Right lobe of liver (tissue), 6 donors: ENCODE measurements around the gene CCDC186. TPM values are rescaled to one million over a fixed set of nuclear protein-coding genes. Genes with fewer than 3 reads are reported as not detected.

Source experiments
- ATAC-seq, 4 donors: fragments of 200-7000 bp; cut with Tn5 transposase; one replicate each; pipeline ENCODE4 v1.9.1; 2020; ENCODE audit warnings: mild to moderate bottlenecking in 4 of 4, moderate library complexity in 4 of 4
- DNase-seq, 3 donors: peaks; one replicate each; pipeline ENCODE4 v3.0.0-alpha.2; 2020
- H3K27ac ChIP-seq, 3 donors: fragments of 200-600 bp; one replicate each; pipeline ENCODE4 v1.8.0; 2022
- H3K27me3 ChIP-seq, 2 donors: fragments of 200-600 bp; one replicate each; pipeline ENCODE4 v1.8.0; 2022
- H3K36me3 ChIP-seq, 4 donors: fragments of 200-600 bp; sonication (generic) in 1 of 4; one replicate each; pipeline versions ENCODE4 v1.5.1 to v1.8.0; 2017 to 2022; ENCODE audit warnings: control low read depth in 1 of 4
- H3K4me1 ChIP-seq, 4 donors: fragments of 200-600 bp; sonication (generic) in 1 of 4; one replicate each; pipeline versions ENCODE4 v1.5.1 to v1.8.0; 2017 to 2022; ENCODE audit warnings: control low read depth in 1 of 4
- H3K4me3 ChIP-seq, 3 donors: fragments of 200-600 bp; one replicate each; pipeline ENCODE4 v1.8.0; 2022
- H3K9me3 ChIP-seq, 4 donors: fragments of 200-600 bp; sonication (generic) in 1 of 4; one replicate each; pipeline versions ENCODE4 v1.5.1 to v1.8.0; 2017 to 2022; ENCODE audit warnings: control low read depth in 1 of 4
- CTCF ChIP-seq, 4 donors: fragments of 200-600 bp in 3 of 4; fragments of 450-650 bp in 1 of 4; IDR thresholded peaks; one replicate each; pipeline versions ENCODE4 v1.5.1 to v1.8.0; 2016 to 2022; ENCODE audit warnings: antibody characterized with exemption in 4 of 4, mild to moderate bottlenecking in 2 of 4
- POLR2A ChIP-seq: fragments of 450-650 bp; IDR thresholded peaks from one replicate; pipeline ENCODE4 v1.6.1; 2017; ENCODE audit warnings: antibody characterized with exemption, mild to moderate bottlenecking
- WGBS: methylation state at CpG from one replicate; pipeline ENCODE4 v1.1.6; 2018; ENCODE audit warnings: low coverage, low lambda C conversion rate; ENCODE audit not compliant: insufficient coverage; ENCODE audit errors: missing lambda C conversion rate; 5-methylcytosine and 5-hydroxymethylcytosine counted together
- intact Hi-C, 2 donors: fragments of 100-400 bp; cut with DNase I; formaldehyde crosslinking; loops; one replicate each; pipeline versions ENCODE4 v1.11.2 to v1.14.1; 2022
- total RNA-seq, 6 experiments: library from RNA; depleted of rRNA in 2 of 6; stranded (reverse); fragments of >200 nt in 2 of 6; fragmentation: NEBNext Ultra II Directional in 3 of 6; extraction: Animal tissue kit (Norgen Biotek cat#: 25700) in 3 of 6; gene quantifications; one replicate each; pipeline versions ENCODE4 v1.1.0 to v1.2.4, GENCODE V29; 2016 to 2023
- donor health status: DM: no; HTN: yes; CAD: no.
- donor health status: DM: no; HTN: no; CAD: no.
- donor health status: DM: no; HTN: no; CAD: no.
- donor health status: DM: no; HTN: yes; CAD: no.
- donor health status: DM: no; HTN: yes; CAD: no.

The CCDC186 gene
- total RNA-seq, 6 experiments from 2014 or later: 4.2 to 11.7 (median 6.9) TPM

GRCh38 chr10:114115661-114116445 is 58.1 kb downstream of the CCDC186 start:
- Histone ChIP-seq H3K4me3 (no peak overlapping the region), H3K27me3 (no peaks in the 10 kb centered on the region), H3K36me3 (no peaks in the 10 kb centered on the region), H3K9me3 (no peaks in the 10 kb centered on the region), H3K27ac (no peak overlapping the region), H3K4me1 (no peaks in the 10 kb centered on the region)
- no peak for ATAC-seq
- DNase-seq: no peak
- WGBS: 62% methylated on average over 8 of the region's 8 CpGs
- intact Hi-C loops: no loop called here
- TF ChIP-seq POLR2A (no peak), CTCF (IDR thresholded peaks at IDR 0.05) (no peak)

- no peak overlapping the region for H3K27ac ChIP-seq
- no peak overlapping the region for H3K4me3 ChIP-seq
- H3K9me3 ChIP-seq: no peaks in the 10 kb centered on the region
- peak in 3 of 4 donors; percentile 33 to 43 (median 35) for ATAC-seq
- intact Hi-C loops: no loop called here
- 67% methylated on average over 3 of the region's 5 CpGs for WGBS
- H3K4me1 ChIP-seq: no peaks in the 10 kb centered on the region
- H3K27me3 ChIP-seq: no peaks in the 10 kb centered on the region
- no peak for DNase-seq
- H3K36me3 ChIP-seq: no peaks in the 10 kb centered on the region
- no peak for TF ChIP-seq POLR2A
- TF ChIP-seq CTCF (IDR thresholded peaks at IDR 0.05): peak in 1 of 4 donors; percentile 15
Observed at GRCh38 chr10:114110174-114110972, 63.6 kb downstream of the CCDC186 start.

GRCh38 chr10:114103284-114103683 is 70.7 kb downstream of the CCDC186 start:
- 16% methylated on average over 6 of the region's 6 CpGs for WGBS
- Histone ChIP-seq H3K27me3 (no peaks in the 10 kb centered on the region), H3K4me3 (no peak overlapping the region), H3K27ac (no peak overlapping the region), H3K36me3 (no peaks in the 10 kb centered on the region), H3K4me1 (peaks cover 0 to 8% (median 0%) of the 10 kb centered on the region in 4 donors), H3K9me3 (no peaks in the 10 kb centered on the region)
- ATAC-seq (peak; percentile 79 to 85 (median 84)), DNase-seq (no peak)
- intact Hi-C loops: loop anchor here (5.0 to 10.0 kb wide), 3 partner anchors 301 to 398 kb away; no protein-coding TSS in a partner anchor
- TF ChIP-seq CTCF (IDR thresholded peaks at IDR 0.05): peak; percentile 57 to 72 (median 58)
- TF ChIP-seq POLR2A: no peak

GRCh38 chr10:114102256-114102655 is 71.7 kb downstream of the CCDC186 start:
- ATAC-seq (no peak), DNase-seq (no peak)
- Histone ChIP-seq H3K36me3 (no peaks in the 10 kb centered on the region), H3K27ac (no peak overlapping the region), H3K4me1 (peaks cover 0 to 8% (median 0%) of the 10 kb centered on the region in 4 donors), H3K27me3 (no peaks in the 10 kb centered on the region), H3K9me3 (no peaks in the 10 kb centered on the region), H3K4me3 (no peak overlapping the region)
- intact Hi-C loops: loop anchor here (5.0 to 10.0 kb wide), 3 partner anchors 300 to 397 kb away; no protein-coding TSS in a partner anchor
- no peak for TF ChIP-seq POLR2A
- TF ChIP-seq CTCF (IDR thresholded peaks at IDR 0.05): no peak
- WGBS: 29% methylated on average over 2 of the region's 2 CpGs
